CD14-positive monocyte (primary cell): ENCODE results near the gene SLC5A4. TPM values are rescaled to one million over a fixed set of nuclear protein-coding genes. Genes with fewer than 3 reads are reported as not detected.
A peak's percentile ranks its signal among the peaks of the same experiment; 100 is the strongest.

Source experiments
- DNase-seq, 3 donors: peaks; one replicate each; pipeline ENCODE4 v3.0.0-alpha.2; 2011 to 2022
- H2AFZ ChIP-seq: 2 replicates; pipeline ENCODE4 v1.6.0; 2012; ENCODE audit warnings: mild to moderate bottlenecking, low read depth, low read length, inconsistent platforms; ENCODE audit not compliant: insufficient read depth, poor library complexity, severe bottlenecking
- H3K27ac ChIP-seq, 2 donors: 1 replicate in 1 of 2; 2 replicates in 1 of 2; pipeline ENCODE4 v1.5.1; 2012 to 2013; ENCODE audit warnings: low read length in 2 of 2, control low read depth in 1 of 2, inconsistent platforms in 1 of 2, low read depth in 1 of 2, mild to moderate bottlenecking in 1 of 2
- H3K27me3 ChIP-seq, 2 donors: one replicate each; pipeline versions ENCODE4 v1.6.0 to v1.6.1; 2011 to 2013; ENCODE audit warnings: low read length in 2 of 2; ENCODE audit not compliant: control insufficient read depth in 2 of 2, insufficient read depth in 2 of 2
- H3K36me3 ChIP-seq, 2 donors: replicated peaks in 1 of 2; 1 replicate in 1 of 2; 2 replicates in 1 of 2; pipeline versions ENCODE4 v1.5.1 to v1.6.1; 2012 to 2013; ENCODE audit warnings: low read length in 2 of 2, control low read depth in 1 of 2, inconsistent platforms in 1 of 2, mild to moderate bottlenecking in 1 of 2; ENCODE audit not compliant: insufficient read depth in 2 of 2, control insufficient read depth in 1 of 2
- H3K4me1 ChIP-seq, 2 donors: 1 replicate in 1 of 2; 2 replicates in 1 of 2; pipeline versions ENCODE4 v1.5.1 to v1.6.1; 2012 to 2013; ENCODE audit warnings: low read length in 2 of 2, control low read depth in 1 of 2, inconsistent platforms in 1 of 2, mild to moderate bottlenecking in 1 of 2, moderate library complexity in 1 of 2; ENCODE audit not compliant: insufficient read depth in 2 of 2, control insufficient read depth in 1 of 2
- H3K4me2 ChIP-seq: replicated peaks from 2 replicates; pipeline ENCODE3; 2012; ENCODE audit warnings: low read length, moderate library complexity, mild to moderate bottlenecking; ENCODE audit not compliant: poor library complexity, severe bottlenecking; ENCODE audit errors: extremely low read depth
- H3K4me3 ChIP-seq, 3 experiments: fragments of 200-600 bp in 1 of 3; sonication (generic) in 1 of 3; replicated peaks in 1 of 3; 1 replicate in 2 of 3; 2 replicates in 1 of 3; pipeline ENCODE4 v1.5.1; 2011 to 2013; ENCODE audit warnings: low read length in 3 of 3, mild to moderate bottlenecking in 3 of 3, control low read depth in 2 of 3, low read depth in 2 of 3, inconsistent platforms in 1 of 3, moderate library complexity in 1 of 3
- H3K79me2 ChIP-seq: 2 replicates; pipeline ENCODE4 v1.6.0; 2012; ENCODE audit warnings: mild to moderate bottlenecking, control low read depth, inconsistent platforms, low read length, moderate library complexity; ENCODE audit not compliant: insufficient read depth
- H3K9ac ChIP-seq: 2 replicates; pipeline ENCODE4 v1.6.0; 2017; ENCODE audit warnings: low read length, mild to moderate bottlenecking; ENCODE audit not compliant: insufficient read depth, poor library complexity, severe bottlenecking
- H3K9me3 ChIP-seq, 2 donors: replicated peaks in 1 of 2; 1 replicate in 1 of 2; 2 replicates in 1 of 2; pipeline versions ENCODE4 v1.5.1 to v1.6.1; 2012 to 2013; ENCODE audit warnings: low read length in 2 of 2, control low read depth in 1 of 2; ENCODE audit not compliant: control insufficient read depth in 1 of 2, insufficient read depth in 1 of 2
- H4K20me1 ChIP-seq: 2 replicates; pipeline ENCODE4 v1.6.0; 2012; ENCODE audit warnings: mild to moderate bottlenecking, low read length, control low read depth, moderate library complexity; ENCODE audit not compliant: insufficient read depth
- H3K27ac Mint-ChIP-seq, 7 donors: one replicate each; pipeline ENCODE4 v1.8.0; 2020; ENCODE audit warnings: mild to moderate bottlenecking in 7 of 7, mixed read lengths in 7 of 7, moderate library complexity in 6 of 7, inconsistent platforms in 2 of 7
- H3K27me3 Mint-ChIP-seq, 3 donors: one replicate each; pipeline ENCODE4 v1.8.0; 2021 to 2022; ENCODE audit warnings: low read depth in 3 of 3, mild to moderate bottlenecking in 3 of 3, mixed read lengths in 3 of 3, moderate library complexity in 3 of 3, inconsistent platforms in 1 of 3
- H3K36me3 Mint-ChIP-seq, 2 donors: one replicate each; pipeline ENCODE4 v1.8.0; 2020; ENCODE audit warnings: mixed read lengths in 2 of 2, inconsistent platforms in 1 of 2, mild to moderate bottlenecking in 1 of 2
- H3K4me1 Mint-ChIP-seq: one replicate; pipeline ENCODE4 v1.8.0; 2020; ENCODE audit warnings: mild to moderate bottlenecking, mixed read lengths
- H3K4me3 Mint-ChIP-seq, 2 donors: one replicate each; pipeline ENCODE4 v1.8.0; 2020; ENCODE audit warnings: mild to moderate bottlenecking in 2 of 2, mixed read lengths in 2 of 2, moderate library complexity in 1 of 2
- H3K9me3 Mint-ChIP-seq, 7 donors: one replicate each; pipeline ENCODE4 v1.8.0; 2020 to 2022; ENCODE audit warnings: mixed read lengths in 7 of 7, mild to moderate bottlenecking in 6 of 7, moderate library complexity in 6 of 7, inconsistent platforms in 2 of 7
- WGBS: methylation state at CpG from one replicate; pipeline ENCODE4 v1.1.5; 2013; ENCODE audit warnings: missing lambda C conversion rate; ENCODE audit not compliant: insufficient coverage; 5-methylcytosine and 5-hydroxymethylcytosine counted together
- intact Hi-C, 2 donors: fragments of 100-400 bp; cut with micrococcal nuclease; formaldehyde crosslinking; loops; one replicate each; pipeline versions ENCODE4 v1.15.0 to v1.15.1; 2023
- polyA plus RNA-seq, 3 donors: library from polyadenylated mRNA; depleted of rRNA in 1 of 3; unstranded in 2 of 3; stranded (reverse) in 1 of 3; fragments of 300-500 nt in 2 of 3; fragments of >200 nt in 1 of 3; fragmentation: Illumina TruSeq in 2 of 3; gene quantifications; 1 replicate in 2 of 3; 2 replicates in 1 of 3; pipeline ENCODE4 v1.2.3, GENCODE V29; 2012 to 2021
- TF ChIP-seq, protein P1 (sequence below): fragments of 200-600 bp; IDR thresholded peaks from one replicate; pipeline ENCODE4 v1.8.0; 2022; ENCODE audit warnings: antibody characterized with exemption, mild to moderate bottlenecking

SLC5A4 gene
- polyA plus RNA-seq, 3 donors: not detected

DNA sequence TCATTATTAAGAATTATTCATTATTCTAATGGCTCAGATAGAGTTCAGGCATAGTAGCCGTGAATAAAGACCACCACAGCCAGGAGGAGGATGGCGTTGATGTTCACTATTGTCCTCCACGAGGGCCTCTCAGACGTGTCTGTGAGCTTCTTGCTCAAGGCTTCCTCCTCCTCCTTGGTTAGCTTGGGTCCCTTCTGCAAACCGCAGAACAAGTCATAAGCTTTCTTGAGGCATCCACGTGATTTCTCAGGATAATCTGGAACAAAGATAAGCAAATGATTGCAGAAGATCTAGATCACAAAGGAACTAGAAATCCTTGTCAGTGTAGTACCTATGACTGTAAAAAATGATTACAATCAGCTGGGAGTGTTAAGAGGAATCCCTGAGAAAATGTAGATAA lies 36.7 kb downstream of the SLC5A4 start:
- Mint-ChIP-seq H3K4me1 (peaks cover 39% of the 10 kb centered on the region), H3K27ac (peak overlapping the region; percentile 82 to 98 (median 96)), H3K27me3 (no peaks in the 10 kb centered on the region), H3K4me3 (peak overlapping the region in 1 of 2 donors; percentile 72), H3K36me3 (peaks cover 0 to 4% of the 10 kb centered on the region in 2 donors), H3K9me3 (peaks cover 3 to 10% (median 5%) of the 10 kb centered on the region in 7 donors)
- peak overlapping the region; percentile 73 to 93 for H3K27ac ChIP-seq
- peak overlapping the region in 1 of 3 experiments; percentile 19 for H3K4me3 ChIP-seq
- DNase-seq: peak; percentile 82 to 93 (median 90)
- WGBS: 2% methylated on average over 6 of the region's 6 CpGs
- H3K27me3 ChIP-seq: no peaks in the 10 kb centered on the region
- H3K4me2 ChIP-seq: peak overlapping the region; percentile 57
- peaks cover 4% of the 10 kb centered on the region in 2 donors for H3K9me3 ChIP-seq
- H3K36me3 ChIP-seq: no peaks in the 10 kb centered on the region
- no peak overlapping the region for H2AFZ ChIP-seq
- intact Hi-C loops: loop anchor here (5.0 to 10.0 kb wide), 2 partner anchors 74 to 76 kb away; no protein-coding TSS in a partner anchor
- H3K79me2 ChIP-seq: no peaks in the 10 kb centered on the region
- TF ChIP-seq, protein P1, sequence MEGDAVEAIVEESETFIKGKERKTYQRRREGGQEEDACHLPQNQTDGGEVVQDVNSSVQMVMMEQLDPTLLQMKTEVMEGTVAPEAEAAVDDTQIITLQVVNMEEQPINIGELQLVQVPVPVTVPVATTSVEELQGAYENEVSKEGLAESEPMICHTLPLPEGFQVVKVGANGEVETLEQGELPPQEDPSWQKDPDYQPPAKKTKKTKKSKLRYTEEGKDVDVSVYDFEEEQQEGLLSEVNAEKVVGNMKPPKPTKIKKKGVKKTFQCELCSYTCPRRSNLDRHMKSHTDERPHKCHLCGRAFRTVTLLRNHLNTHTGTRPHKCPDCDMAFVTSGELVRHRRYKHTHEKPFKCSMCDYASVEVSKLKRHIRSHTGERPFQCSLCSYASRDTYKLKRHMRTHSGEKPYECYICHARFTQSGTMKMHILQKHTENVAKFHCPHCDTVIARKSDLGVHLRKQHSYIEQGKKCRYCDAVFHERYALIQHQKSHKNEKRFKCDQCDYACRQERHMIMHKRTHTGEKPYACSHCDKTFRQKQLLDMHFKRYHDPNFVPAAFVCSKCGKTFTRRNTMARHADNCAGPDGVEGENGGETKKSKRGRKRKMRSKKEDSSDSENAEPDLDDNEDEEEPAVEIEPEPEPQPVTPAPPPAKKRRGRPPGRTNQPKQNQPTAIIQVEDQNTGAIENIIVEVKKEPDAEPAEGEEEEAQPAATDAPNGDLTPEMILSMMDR: no peak
- no peaks in the 10 kb centered on the region for H4K20me1 ChIP-seq
- peaks cover 28 to 38% of the 10 kb centered on the region in 2 donors for H3K4me1 ChIP-seq
- peak overlapping the region; percentile 33 for H3K9ac ChIP-seq

DNA sequence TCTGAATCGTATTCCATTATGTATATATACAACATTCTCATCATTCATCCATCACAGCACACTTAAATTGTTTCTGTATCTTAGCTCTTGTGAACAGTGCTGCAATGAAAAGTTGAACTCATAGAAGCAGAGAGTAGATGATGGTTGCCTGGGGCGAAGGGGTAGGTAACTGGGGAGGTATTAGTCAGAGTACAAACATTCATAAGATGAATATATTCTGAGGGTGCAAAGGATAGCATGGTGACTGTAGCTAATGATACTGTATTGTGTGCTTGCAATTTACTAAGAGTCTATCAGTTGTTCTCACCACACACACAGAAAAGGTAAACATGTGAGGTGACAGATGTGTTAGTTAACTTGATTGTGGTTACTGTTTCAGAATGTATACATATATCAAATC lies 37.7 kb downstream of the SLC5A4 start:
- Mint-ChIP-seq H3K27ac (peak overlapping the region in 5 of 7 donors; percentile 62 to 98 (median 96)), H3K36me3 (peaks cover 0 to 4% of the 10 kb centered on the region in 2 donors), H3K9me3 (peaks cover 3 to 10% (median 5%) of the 10 kb centered on the region in 7 donors), H3K4me3 (no peak overlapping the region), H3K4me1 (peaks cover 39% of the 10 kb centered on the region), H3K27me3 (no peaks in the 10 kb centered on the region)
- intact Hi-C loops: loop anchor here (5.0 to 10.0 kb wide), 2 partner anchors 73 to 75 kb away; no protein-coding TSS in a partner anchor
- Histone ChIP-seq H3K9me3 (peaks cover 4% of the 10 kb centered on the region in 2 donors), H3K27me3 (no peaks in the 10 kb centered on the region), H3K79me2 (no peaks in the 10 kb centered on the region), H3K4me1 (peaks cover 28 to 38% of the 10 kb centered on the region in 2 donors), H3K9ac (no peak overlapping the region), H3K4me2 (no peak overlapping the region), H2AFZ (no peak overlapping the region), H3K27ac (peak overlapping the region in 1 of 2 donors; percentile 93), H4K20me1 (no peaks in the 10 kb centered on the region), H3K4me3 (no peak overlapping the region), H3K36me3 (no peaks in the 10 kb centered on the region)
- WGBS: no CpG with 5 or more reads among the region's 2 CpGs
- no peak for DNase-seq
- TF ChIP-seq, protein P1: no peak
